Activated CD8-positive, alpha-beta memory T cell treated with anti-CD3 and anti-CD28 coated beads, Interleukin-2, amount 10 ng/mL, durations not matched to agents 7 days and 5 days (primary cell): ENCODE measurements around the gene GRM7. TPM values are rescaled to one million over a fixed set of nuclear protein-coding genes. Genes with fewer than 3 reads are reported as not detected.

Experiments used
- ATAC-seq: fragments of 150-1000 bp; cut with Tn5 transposase; one replicate; pipeline ENCODE4 v1.10.0; 2021; ENCODE audit warnings: moderate library complexity
- CTCF ChIA-PET: fragments of 350-600 bp; sonication (Branson Sonifier 250); formaldehyde crosslinking; loops from one replicate; lab custom pipeline; 2021; ENCODE audit warnings: antibody characterized with exemption; lab: Charles Lee
- DNase-seq: peaks from one replicate; pipeline ENCODE4 v3.0.0-alpha.2; 2020
- H3K27ac Mint-ChIP-seq: one replicate; pipeline ENCODE4 v1.8.0; 2021; ENCODE audit warnings: mild to moderate bottlenecking, mixed read lengths
- H3K27me3 Mint-ChIP-seq: one replicate; pipeline ENCODE4 v1.8.0; 2021; ENCODE audit warnings: mixed read lengths
- H3K36me3 Mint-ChIP-seq: one replicate; pipeline ENCODE4 v1.8.0; 2021; ENCODE audit warnings: mild to moderate bottlenecking, mixed read lengths
- H3K4me1 Mint-ChIP-seq: one replicate; pipeline ENCODE4 v1.8.0; 2021; ENCODE audit warnings: mixed read lengths
- H3K4me3 Mint-ChIP-seq: one replicate; pipeline ENCODE4 v1.8.0; 2021; ENCODE audit warnings: mild to moderate bottlenecking, moderate library complexity, mixed read lengths
- H3K9me3 Mint-ChIP-seq: one replicate; pipeline ENCODE4 v1.8.0; 2022; ENCODE audit warnings: low read depth, mixed read lengths
- total RNA-seq, 2 experiments: library from RNA; stranded (reverse); gene quantifications; one replicate each; pipeline ENCODE4 v1.2.3, GENCODE V29; 2021

The GRM7 gene
- total RNA-seq, 2 experiments from 2014 or later, result not detected

DNA sequence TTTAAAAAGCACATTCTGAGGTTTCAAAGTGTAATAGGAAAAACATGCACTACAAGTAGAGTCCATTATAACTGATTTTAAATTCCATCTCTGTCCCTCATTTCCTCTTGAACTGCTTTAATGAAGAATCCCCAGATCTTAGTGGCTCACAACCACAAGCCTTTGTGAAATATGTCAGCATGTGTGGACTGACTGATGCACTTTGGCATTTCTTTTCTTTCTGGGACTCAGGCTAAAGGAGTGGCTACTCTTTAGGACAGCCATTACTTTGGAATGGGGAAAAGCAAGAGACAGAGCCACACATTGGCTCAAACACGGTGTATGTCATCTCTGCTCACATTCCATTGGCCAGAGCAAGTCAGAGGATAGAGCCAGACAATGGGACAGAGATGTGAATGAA is 139.6 kb downstream of the GRM7 start:
- CTCF ChIA-PET, result no interaction called here
- ATAC-seq (no peak), DNase-seq (no peak)
- H3K27me3 Mint-ChIP-seq, result no peaks in the 10 kb centered on the region
- H3K9me3 Mint-ChIP-seq, result peaks cover 11% of the 10 kb centered on the region
- no peaks in the 10 kb centered on the region for H3K4me1 Mint-ChIP-seq
- H3K36me3 Mint-ChIP-seq, result no peaks in the 10 kb centered on the region
- H3K27ac Mint-ChIP-seq, result no peak overlapping the region
- no peak overlapping the region for H3K4me3 Mint-ChIP-seq

DNA sequence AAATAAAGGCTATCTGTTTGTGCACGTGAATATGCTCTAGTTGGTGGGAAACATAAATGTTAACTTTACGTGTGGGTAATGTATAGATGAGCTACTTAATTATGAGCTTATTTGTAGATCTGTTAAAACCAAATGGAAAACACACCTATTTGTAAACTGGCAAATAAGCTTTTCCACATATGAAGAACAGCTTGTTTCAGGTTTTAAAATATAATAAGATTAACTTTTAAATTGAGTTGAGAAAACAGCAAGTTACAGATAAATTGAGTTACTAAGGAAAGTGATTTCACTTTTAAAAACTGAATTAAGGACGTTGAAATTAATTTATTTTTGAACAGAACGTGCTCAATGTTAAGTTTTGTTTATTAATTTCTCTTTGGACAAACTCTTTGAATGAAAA is 140.5 kb downstream of the GRM7 start:
- no peak overlapping the region for H3K27ac Mint-ChIP-seq
- DNase-seq (no peak), ATAC-seq (no peak)
- H3K4me1 Mint-ChIP-seq, result no peaks in the 10 kb centered on the region
- H3K4me3 Mint-ChIP-seq, result no peak overlapping the region
- no peaks in the 10 kb centered on the region for H3K36me3 Mint-ChIP-seq
- peaks cover 11% of the 10 kb centered on the region for H3K9me3 Mint-ChIP-seq
- CTCF ChIA-PET, result no interaction called here
- H3K27me3 Mint-ChIP-seq, result no peaks in the 10 kb centered on the region

DNA sequence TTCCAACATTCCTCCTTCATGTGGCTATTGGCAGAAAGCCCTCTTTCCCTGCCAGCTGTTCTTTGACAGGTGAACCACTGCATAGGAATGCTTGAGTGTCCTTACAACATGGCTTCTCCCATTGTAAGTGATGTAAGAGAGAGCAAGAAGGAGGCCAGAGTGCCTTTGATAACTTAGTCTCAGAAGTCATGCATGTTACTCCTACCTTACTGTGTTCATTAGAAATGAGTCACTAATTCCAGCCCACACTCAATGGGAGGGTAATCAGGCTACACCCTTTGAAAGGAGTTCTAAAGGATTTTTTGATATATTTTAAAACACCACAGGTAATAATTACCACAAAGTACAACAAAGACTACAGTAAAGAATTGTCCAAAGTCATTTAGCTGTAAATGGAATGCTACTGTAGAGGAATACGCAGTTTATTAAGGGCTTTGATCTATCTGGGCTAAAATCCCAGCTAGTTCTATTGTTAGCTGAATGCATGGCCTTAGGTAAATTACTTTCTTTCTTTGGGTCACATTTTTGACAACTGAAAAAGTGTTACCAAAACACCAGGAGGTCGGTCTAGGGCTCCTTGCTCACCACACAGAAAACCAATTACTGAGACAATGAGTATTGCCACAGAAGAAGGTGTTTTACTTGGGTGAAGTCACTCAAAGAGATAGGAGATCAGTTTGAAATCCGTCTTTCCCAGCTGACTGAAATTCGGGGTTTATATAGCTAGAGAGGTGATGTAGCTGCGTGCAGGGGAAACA is 154.9 kb downstream of the GRM7 start:
- ATAC-seq (no peak), DNase-seq (no peak)
- no peaks in the 10 kb centered on the region for H3K27me3 Mint-ChIP-seq
- CTCF ChIA-PET, result no interaction called here
- H3K4me1 Mint-ChIP-seq, result no peaks in the 10 kb centered on the region
- H3K9me3 Mint-ChIP-seq, result no peaks in the 10 kb centered on the region
- H3K27ac Mint-ChIP-seq, result no peak overlapping the region
- no peak overlapping the region for H3K4me3 Mint-ChIP-seq
- H3K36me3 Mint-ChIP-seq, result no peaks in the 10 kb centered on the region

DNA sequence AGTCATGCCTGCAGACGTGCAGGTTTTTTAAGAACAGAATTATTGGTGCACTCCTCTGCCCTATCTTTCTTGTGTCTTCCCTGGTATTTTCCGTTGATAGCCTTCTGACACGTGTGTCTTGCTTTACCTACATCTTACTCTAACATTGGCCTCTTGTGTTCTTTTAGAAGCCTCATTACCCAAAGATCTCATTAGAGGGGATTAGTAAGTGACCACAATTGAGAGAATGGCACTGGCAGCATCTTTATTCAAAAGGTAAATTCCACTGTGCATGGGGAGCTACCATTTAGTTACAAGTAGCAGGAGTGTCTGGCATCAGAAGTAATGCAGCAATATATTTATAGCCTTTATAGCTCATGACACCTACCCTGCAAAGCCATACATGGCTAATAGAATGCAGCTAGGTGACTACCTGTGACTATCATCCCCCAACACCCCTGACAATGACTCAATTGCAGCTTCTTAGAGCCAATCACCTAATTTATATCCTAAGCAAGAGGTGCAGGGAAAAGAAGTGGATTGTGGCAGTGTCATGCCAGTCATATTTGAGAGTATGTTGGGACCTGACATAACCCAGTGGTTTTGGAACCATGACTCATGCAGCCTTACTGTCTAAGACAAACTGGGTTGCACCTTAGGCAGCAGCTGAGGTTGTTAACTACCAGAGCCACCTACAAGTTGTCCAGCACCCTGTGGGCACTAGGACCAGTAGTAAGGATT is 164.8 kb downstream of the GRM7 start:
- H3K9me3 Mint-ChIP-seq, result peaks cover 6% of the 10 kb centered on the region
- H3K27me3 Mint-ChIP-seq, result no peaks in the 10 kb centered on the region
- no peaks in the 10 kb centered on the region for H3K4me1 Mint-ChIP-seq
- no peak overlapping the region for H3K27ac Mint-ChIP-seq
- H3K36me3 Mint-ChIP-seq, result no peaks in the 10 kb centered on the region
- ATAC-seq (no peak), DNase-seq (no peak)
- CTCF ChIA-PET, result no interaction called here
- H3K4me3 Mint-ChIP-seq, result no peak overlapping the region

DNA sequence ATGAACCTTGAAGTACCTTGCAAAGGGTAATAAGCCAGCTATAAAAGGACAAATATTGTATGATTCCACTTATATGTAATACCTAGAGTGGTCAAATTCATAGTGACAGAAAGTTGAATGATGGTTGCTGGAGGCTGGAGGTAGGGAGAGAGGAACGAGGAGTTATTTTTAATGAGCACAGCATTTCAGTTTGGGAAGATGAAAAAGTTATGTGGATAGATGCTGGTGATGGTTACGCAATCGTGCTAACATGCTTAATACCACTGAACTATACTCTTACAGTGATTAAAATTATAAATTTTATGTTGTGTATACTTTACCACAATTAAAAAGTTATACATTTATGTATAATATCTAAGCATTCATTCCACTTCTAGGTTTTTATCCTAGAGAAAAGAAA is 168.6 kb downstream of the GRM7 start:
- Mint-ChIP-seq H3K9me3 (peaks cover 8% of the 10 kb centered on the region), H3K27ac (no peak overlapping the region), H3K27me3 (no peaks in the 10 kb centered on the region), H3K4me3 (no peak overlapping the region), H3K4me1 (no peaks in the 10 kb centered on the region), H3K36me3 (no peaks in the 10 kb centered on the region)
- CTCF ChIA-PET, result no interaction called here
- ATAC-seq (no peak), DNase-seq (no peak)

DNA sequence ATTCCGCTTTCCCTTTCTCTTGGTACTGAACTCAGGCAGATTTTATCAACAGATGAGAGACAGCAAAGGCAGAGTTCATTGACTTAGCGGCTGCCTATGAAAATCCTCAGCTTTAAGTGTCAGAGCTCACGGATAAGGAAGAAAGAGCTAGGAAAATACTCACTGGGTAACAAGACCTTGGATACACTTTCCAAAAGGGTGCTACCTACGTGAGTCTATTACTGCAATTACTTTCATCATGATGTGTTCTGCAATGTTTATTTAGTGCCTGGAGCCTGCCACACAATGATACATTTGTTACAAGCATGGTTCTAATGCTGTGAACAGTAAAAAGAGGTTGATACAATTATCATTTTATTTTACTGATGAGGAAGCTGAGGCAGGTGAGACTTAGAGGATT is 177.5 kb downstream of the GRM7 start:
- H3K36me3 Mint-ChIP-seq, result no peaks in the 10 kb centered on the region
- peaks cover 6% of the 10 kb centered on the region for H3K9me3 Mint-ChIP-seq
- H3K27ac Mint-ChIP-seq, result no peak overlapping the region
- no peaks in the 10 kb centered on the region for H3K27me3 Mint-ChIP-seq
- H3K4me3 Mint-ChIP-seq, result no peak overlapping the region
- ATAC-seq, result no peak
- CTCF ChIA-PET, result no interaction called here
- no peak for DNase-seq
- no peaks in the 10 kb centered on the region for H3K4me1 Mint-ChIP-seq

DNA sequence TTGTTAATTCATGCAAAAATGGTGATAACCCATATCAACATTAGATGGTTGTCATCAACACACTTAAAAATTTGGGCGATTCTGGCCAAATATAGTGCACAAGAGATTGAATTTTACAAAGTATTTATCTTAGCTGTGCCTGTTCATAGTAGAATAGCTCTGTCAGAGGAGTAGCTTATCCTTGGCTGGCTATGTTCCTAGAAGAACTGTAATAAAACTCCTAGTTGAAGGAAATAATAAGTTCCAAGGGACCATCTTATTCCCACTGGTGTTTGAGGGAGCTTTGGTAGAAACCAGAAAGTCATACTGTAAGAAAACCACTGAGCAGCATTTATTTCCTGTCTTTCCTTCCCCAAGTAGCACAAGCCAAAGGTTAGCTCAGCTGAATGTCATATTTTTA is 201.8 kb downstream of the GRM7 start:
- CTCF ChIA-PET, result no interaction called here
- no peak for ATAC-seq
- DNase-seq, result no peak
- no peak overlapping the region for H3K4me3 Mint-ChIP-seq
- H3K27ac Mint-ChIP-seq, result no peak overlapping the region
- H3K9me3 Mint-ChIP-seq, result peaks cover 8% of the 10 kb centered on the region
- H3K4me1 Mint-ChIP-seq, result no peaks in the 10 kb centered on the region
- H3K36me3 Mint-ChIP-seq, result no peaks in the 10 kb centered on the region
- H3K27me3 Mint-ChIP-seq, result no peaks in the 10 kb centered on the region

DNA sequence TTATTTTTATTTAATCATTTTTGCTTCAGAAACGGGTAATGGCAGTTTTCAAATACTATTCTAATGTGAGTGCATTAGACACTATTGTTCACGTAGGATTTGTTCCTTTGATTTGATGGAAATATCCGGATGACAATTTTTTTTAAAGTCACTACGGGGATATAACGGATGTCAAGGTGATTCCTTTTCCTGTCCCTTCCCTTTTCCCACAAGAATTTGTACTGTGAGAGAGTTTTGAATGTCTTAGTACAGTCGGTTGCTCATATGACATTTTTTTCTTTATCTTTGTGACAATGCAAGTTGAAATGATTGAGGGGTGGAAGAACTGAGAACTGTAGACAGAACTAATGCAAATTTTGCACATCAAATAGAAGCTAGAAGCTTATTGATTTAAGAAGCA is 209.5 kb downstream of the GRM7 start:
- H3K27ac Mint-ChIP-seq, result no peak overlapping the region
- H3K4me3 Mint-ChIP-seq, result no peak overlapping the region
- ATAC-seq (no peak), DNase-seq (no peak)
- no peaks in the 10 kb centered on the region for H3K4me1 Mint-ChIP-seq
- H3K9me3 Mint-ChIP-seq, result peaks cover 2% of the 10 kb centered on the region
- CTCF ChIA-PET, result no interaction called here
- H3K27me3 Mint-ChIP-seq, result no peaks in the 10 kb centered on the region
- no peaks in the 10 kb centered on the region for H3K36me3 Mint-ChIP-seq

DNA sequence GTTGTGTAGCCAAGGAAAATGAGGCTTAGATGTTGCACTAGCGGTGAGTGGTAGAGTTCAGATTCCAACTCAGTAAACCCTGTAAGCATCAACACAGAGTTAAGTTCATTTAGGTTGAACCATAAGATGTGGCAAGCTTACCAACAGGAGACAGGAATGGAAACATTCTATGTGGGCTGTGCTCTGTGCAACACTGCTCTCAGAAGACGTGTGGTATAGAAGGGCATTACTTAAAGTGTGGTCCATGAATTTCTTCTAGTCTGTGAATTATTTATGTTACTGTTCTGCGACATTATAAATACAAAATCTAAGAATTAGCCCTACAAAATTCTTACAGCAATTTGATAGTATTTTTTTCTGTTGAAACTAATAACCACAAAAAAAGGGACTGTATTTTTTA is 213.3 kb downstream of the GRM7 start:
- DNase-seq, result no peak
- Mint-ChIP-seq H3K27ac (no peak overlapping the region), H3K4me3 (no peak overlapping the region), H3K4me1 (no peaks in the 10 kb centered on the region), H3K27me3 (no peaks in the 10 kb centered on the region), H3K36me3 (no peaks in the 10 kb centered on the region), H3K9me3 (peaks cover 2% of the 10 kb centered on the region)
- no peak for ATAC-seq
- CTCF ChIA-PET, result no interaction called here

DNA sequence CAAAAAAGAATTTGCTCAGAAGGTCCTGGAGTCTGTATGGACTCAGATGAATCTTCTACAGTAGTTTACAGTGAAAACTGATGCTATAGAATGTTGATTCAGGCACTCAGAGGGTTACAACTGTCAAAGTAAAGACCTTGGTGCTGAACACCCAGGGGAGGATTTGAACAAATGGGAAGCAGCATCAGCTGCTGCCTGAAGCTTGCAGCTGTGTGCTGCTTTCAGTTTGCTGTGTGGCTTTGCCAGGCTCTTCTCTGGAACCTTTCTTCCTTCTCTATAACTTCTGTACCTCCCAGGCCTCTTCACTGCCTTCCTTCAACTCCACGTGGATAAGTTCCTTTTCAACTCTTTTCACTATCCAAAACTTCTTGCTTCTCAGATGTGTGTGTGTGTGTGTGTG is 214.2 kb downstream of the GRM7 start:
- Mint-ChIP-seq H3K36me3 (no peaks in the 10 kb centered on the region), H3K4me1 (no peaks in the 10 kb centered on the region), H3K4me3 (no peak overlapping the region), H3K9me3 (peaks cover 2% of the 10 kb centered on the region), H3K27ac (no peak overlapping the region), H3K27me3 (no peaks in the 10 kb centered on the region)
- DNase-seq (no peak), ATAC-seq (no peak)
- CTCF ChIA-PET, result no interaction called here

DNA sequence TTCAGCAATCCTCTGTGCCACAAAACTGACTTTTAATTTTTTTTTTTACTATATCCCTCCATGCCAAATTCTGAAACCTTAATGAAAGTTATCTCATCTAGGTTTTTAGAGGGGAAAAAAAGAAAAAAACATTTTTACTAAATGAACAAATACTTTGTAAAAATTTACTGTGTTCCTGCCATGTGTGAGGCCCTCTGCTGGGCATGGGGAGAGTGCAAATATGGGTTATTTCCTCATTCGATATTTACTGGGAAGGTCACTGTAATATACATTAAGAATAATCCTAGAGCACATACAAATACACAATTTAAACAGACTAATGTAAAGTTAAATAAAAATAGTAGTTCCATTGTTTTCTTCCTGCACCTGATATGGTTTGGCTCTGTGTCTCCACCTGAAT is 215.0 kb downstream of the GRM7 start:
- CTCF ChIA-PET, result no interaction called here
- Mint-ChIP-seq H3K27me3 (no peaks in the 10 kb centered on the region), H3K36me3 (no peaks in the 10 kb centered on the region), H3K27ac (no peak overlapping the region), H3K4me1 (no peaks in the 10 kb centered on the region), H3K4me3 (no peak overlapping the region), H3K9me3 (peaks cover 2% of the 10 kb centered on the region)
- no peak for DNase-seq
- ATAC-seq, result no peak

DNA sequence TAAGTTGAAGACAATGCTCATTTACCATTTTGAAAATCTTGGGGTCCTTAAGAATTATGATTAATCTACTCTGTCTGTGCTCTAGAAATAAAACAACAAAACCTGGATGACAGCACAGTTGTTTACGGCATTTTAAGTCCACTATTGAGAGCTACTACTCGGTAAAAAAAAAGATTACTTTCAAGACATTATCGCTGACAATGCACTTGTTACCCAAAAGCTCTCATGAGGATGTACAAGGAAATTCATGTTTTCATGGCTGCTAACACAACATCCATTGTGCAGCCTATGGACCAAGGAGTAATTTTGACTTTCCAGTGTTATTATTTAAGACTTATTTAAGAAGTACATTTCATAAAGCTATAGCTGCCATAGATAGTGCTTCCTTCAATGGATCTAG is 221.3 kb downstream of the GRM7 start:
- ATAC-seq (no peak), DNase-seq (no peak)
- Mint-ChIP-seq H3K36me3 (no peaks in the 10 kb centered on the region), H3K27me3 (no peaks in the 10 kb centered on the region), H3K4me1 (no peaks in the 10 kb centered on the region), H3K27ac (no peak overlapping the region), H3K4me3 (no peak overlapping the region), H3K9me3 (no peaks in the 10 kb centered on the region)
- CTCF ChIA-PET, result no interaction called here

DNA sequence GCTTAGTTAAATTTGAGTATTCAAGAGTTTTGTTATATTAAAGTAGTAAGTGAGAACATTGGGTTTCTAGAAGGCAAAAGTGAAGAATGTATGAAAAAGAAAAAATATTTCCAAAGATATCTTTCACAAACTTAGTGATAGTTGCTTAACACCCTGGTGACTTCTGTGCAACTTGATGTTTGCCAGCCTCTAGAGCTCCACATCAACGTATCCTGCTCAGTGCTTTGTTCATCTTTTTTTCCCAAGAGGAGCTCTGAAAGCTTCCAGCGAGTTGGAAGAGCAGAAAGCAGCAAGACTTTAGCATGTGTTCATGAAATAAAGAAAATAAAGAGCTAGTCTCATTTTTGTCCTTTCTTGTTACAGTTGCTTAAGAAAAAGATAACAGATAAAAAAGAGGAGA is 225.5 kb downstream of the GRM7 start:
- CTCF ChIA-PET, result no interaction called here
- Mint-ChIP-seq H3K27ac (no peak overlapping the region), H3K36me3 (no peaks in the 10 kb centered on the region), H3K4me1 (no peaks in the 10 kb centered on the region), H3K4me3 (no peak overlapping the region), H3K9me3 (no peaks in the 10 kb centered on the region), H3K27me3 (no peaks in the 10 kb centered on the region)
- DNase-seq (no peak), ATAC-seq (no peak)

DNA sequence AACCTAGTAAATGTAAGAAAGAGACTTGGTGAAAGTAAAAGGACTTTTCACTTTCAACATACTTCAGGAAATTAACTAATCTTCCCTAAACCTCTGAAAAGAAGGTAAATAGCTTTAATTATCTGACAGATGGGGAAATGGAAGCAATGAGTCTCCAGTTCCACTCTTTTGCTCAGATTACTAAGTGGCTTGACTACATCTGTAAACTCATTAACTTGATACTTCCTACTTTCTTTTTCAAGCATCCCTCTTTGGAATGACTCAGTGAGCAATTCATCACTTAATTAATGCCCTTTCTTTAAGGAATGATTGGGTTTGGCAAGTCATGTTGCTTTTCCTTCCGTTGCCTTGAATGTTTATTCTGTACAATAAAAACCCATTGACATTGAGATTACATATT is 234.2 kb downstream of the GRM7 start:
- DNase-seq, result no peak
- Mint-ChIP-seq H3K4me3 (no peak overlapping the region), H3K9me3 (peaks cover 21% of the 10 kb centered on the region), H3K4me1 (no peaks in the 10 kb centered on the region), H3K27me3 (no peaks in the 10 kb centered on the region), H3K36me3 (no peaks in the 10 kb centered on the region), H3K27ac (no peak overlapping the region)
- ATAC-seq, result no peak
- CTCF ChIA-PET, result no interaction called here
